Stimulated activated CD4-positive, alpha-beta T cell treated with anti-CD3 and anti-CD28 coated beads, TNF-alpha, amount 100 ng/mL, for 24 hours (primary cell): ENCODE data around the gene EDNRA.

Experiments used
- DNase-seq, 3 experiments: peaks; one replicate each; pipeline ENCODE4 v3.0.0-alpha.2; 2020; ENCODE audit warnings: low read depth in 3 of 3

Gene EDNRA

DNA sequence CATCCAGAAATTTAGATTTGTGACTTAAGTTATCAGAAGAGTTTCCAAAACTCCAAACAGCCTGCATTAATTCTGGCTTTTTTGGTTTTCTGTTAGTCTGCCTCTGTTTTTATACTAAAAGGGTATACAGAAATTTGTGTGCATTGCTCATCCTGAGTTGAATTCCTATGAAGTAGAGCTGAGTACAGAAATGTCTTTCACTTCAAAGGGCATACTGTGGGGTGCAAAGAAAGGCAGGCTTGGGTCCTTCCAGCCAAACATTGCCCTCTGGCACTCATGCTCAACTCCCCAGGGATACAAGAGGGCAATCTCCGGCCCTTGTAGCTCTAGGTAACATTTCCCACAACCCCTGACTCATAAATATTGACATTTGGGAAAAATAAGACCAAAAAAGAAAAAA, 108.7 kb downstream of the EDNRA start:
- no peak for DNase-seq

DNA sequence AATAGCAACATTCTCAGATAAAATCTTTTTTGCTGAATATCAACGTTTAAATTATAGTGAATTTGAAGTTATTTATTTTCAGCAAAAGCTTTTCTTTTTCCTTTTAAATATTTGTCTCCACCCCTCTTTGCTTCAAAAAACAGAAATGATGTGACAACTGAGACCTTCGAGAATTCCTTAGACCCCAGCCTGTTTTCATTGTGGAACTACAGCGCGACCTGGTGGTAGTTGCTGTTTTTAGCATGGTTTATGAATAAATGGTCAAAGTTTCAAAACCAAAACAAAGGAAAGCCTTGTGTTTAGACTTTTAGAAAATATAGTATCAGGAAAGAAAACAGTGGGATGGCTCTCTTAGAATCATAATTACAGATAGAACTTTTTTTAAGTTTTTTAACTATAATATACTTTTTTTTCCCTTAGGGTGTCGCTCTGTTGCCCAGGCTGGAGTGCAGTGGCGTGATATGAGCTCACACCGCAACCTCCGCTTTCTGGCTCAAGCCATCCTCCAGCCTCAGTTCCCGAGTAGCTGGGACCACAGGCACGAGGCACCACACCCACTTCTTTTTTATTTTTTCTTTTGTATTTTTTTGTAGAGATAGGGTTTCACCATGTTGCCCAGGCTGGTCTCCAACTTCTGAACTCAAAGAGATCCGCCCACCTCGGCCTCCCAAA, 109.5 kb downstream of the EDNRA start:
- DNase-seq: peak; percentile 6 to 41 (median 9)

DNA sequence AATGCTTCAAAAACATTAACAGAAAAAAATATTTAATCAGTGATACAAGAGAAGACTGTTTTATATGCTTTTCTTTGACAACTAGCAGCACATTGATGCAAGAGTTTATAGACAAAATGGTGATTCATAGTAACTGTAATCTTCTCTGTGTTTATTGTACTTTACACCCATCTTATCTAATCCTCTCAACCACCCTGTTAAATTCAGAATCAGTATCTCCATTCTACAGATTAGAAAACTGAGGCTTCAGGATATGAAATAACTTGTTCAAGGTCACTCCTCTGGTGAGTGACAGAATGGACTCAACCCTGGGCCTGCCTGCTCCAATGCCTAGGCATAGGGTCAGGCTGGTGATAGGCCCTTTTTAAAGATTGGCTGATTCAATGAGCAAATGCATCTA, 110.2 kb downstream of the EDNRA start:
- no peak for DNase-seq

DNA sequence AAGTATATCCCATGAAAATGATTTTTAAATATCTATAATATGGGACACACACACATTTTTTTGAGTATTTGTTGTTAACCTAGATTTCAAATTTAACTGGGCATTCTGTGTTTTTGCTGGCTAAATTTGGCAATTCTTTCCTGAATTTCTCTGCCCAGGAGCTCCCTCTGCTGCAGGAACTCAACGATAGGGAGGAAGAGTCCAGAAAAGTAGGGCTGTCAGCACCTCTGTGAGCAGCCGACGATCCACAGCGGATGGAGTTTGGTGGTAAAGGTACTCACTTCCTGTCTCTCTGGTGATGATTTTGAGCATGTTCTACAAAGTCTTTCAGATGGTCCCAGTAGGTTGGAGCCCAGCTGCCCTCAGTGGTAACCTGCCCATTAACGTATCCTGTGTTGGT, 113.2 kb downstream of the EDNRA start:
- DNase-seq: no peak
